ENCODE results near the gene SELENON. TPM values are rescaled to one million over a fixed set of nuclear protein-coding genes. Genes with fewer than 3 reads are reported as not detected.

SELENON gene
- total RNA-seq, 1 donor from 2014 or later, result 64.1 TPM

GRCh38 chr1:25843483-25843882, 43.5 kb downstream of the SELENON start:
- no peak overlapping the region for H3K4me3 ChIP-seq (ENCODE audit: insufficient read depth, low read depth, low read length)
- no peaks in the 10 kb centered on the region for H3K9me3 ChIP-seq (ENCODE audit: insufficient read depth, low read depth, low read length)
- H3K27ac ChIP-seq (ENCODE audit: low read depth, low read length), result no peak overlapping the region
- peaks cover 7% of the 10 kb centered on the region for H3K79me2 ChIP-seq (ENCODE audit: insufficient read depth, low read length)
- H3K36me3 ChIP-seq (ENCODE audit: insufficient read depth, low read length), result no peaks in the 10 kb centered on the region
- no peak overlapping the region for H2AFZ ChIP-seq (ENCODE audit: low read depth, low read length)
- DNase-seq (ENCODE audit: low read depth) (no peak), FAIRE-seq (no peak)
- no peaks in the 10 kb centered on the region for H3K27me3 ChIP-seq (ENCODE audit: insufficient read depth, low read length)
- no peak overlapping the region for H3K4me2 ChIP-seq (ENCODE audit: low read length)
- TF ChIP-seq CTCF (IDR thresholded peaks at IDR 0.05; ENCODE audit: insufficient read depth, low read depth, low read length) (no peak), EZH2 (IDR thresholded peaks at IDR 0.05; ENCODE audit: insufficient read depth, low read length) (no peak)
- Mint-ChIP-seq H3K9me3 (ENCODE audit: unreplicated experiment) (no peaks in the 10 kb centered on the region), H3K27ac (ENCODE audit: unreplicated experiment) (no peak overlapping the region), H3K36me3 (ENCODE audit: low read depth, unreplicated experiment) (no peaks in the 10 kb centered on the region), H3K27me3 (ENCODE audit: low read depth, unreplicated experiment) (no peaks in the 10 kb centered on the region), H3K4me1 (ENCODE audit: low read depth, unreplicated experiment) (peaks cover 12% of the 10 kb centered on the region), H3K4me3 (ENCODE audit: unreplicated experiment) (no peak overlapping the region)
- H3K4me1 ChIP-seq (ENCODE audit: insufficient read depth, low read length), result peaks cover 2% of the 10 kb centered on the region
- H3K9ac ChIP-seq (ENCODE audit: low read length), result no peak overlapping the region
- H4K20me1 ChIP-seq (ENCODE audit: insufficient read depth, low read length), result no peaks in the 10 kb centered on the region

GRCh38 chr1:25844536-25845337, 44.7 kb downstream of the SELENON start:
- H3K36me3 Mint-ChIP-seq (ENCODE audit: low read depth, unreplicated experiment), result no peaks in the 10 kb centered on the region
- Histone ChIP-seq H3K27ac (ENCODE audit: low read depth, low read length) (no peak overlapping the region), H4K20me1 (ENCODE audit: insufficient read depth, low read length) (no peaks in the 10 kb centered on the region), H3K4me1 (ENCODE audit: insufficient read depth, low read length) (peaks cover 7% of the 10 kb centered on the region), H3K36me3 (ENCODE audit: insufficient read depth, low read length) (no peaks in the 10 kb centered on the region), H2AFZ (ENCODE audit: low read depth, low read length) (no peak overlapping the region), H3K27me3 (ENCODE audit: insufficient read depth, low read length) (no peaks in the 10 kb centered on the region), H3K9me3 (ENCODE audit: insufficient read depth, low read depth, low read length) (no peaks in the 10 kb centered on the region), H3K79me2 (ENCODE audit: insufficient read depth, low read length) (peaks cover 7% of the 10 kb centered on the region), H3K9ac (ENCODE audit: low read length) (no peak overlapping the region), H3K4me2 (ENCODE audit: low read length) (no peak overlapping the region), H3K4me3 (ENCODE audit: insufficient read depth, low read depth, low read length) (no peak overlapping the region)
- no peaks in the 10 kb centered on the region for H3K9me3 Mint-ChIP-seq (ENCODE audit: unreplicated experiment)
- no peak for TF ChIP-seq CTCF (IDR thresholded peaks at IDR 0.05; ENCODE audit: insufficient read depth, low read depth, low read length)
- no peak for TF ChIP-seq EZH2 (IDR thresholded peaks at IDR 0.05; ENCODE audit: insufficient read depth, low read length)
- no peaks in the 10 kb centered on the region for H3K27me3 Mint-ChIP-seq (ENCODE audit: low read depth, unreplicated experiment)
- DNase-seq (ENCODE audit: low read depth) (no peak), FAIRE-seq (no peak)
- H3K27ac Mint-ChIP-seq (ENCODE audit: unreplicated experiment), result no peak overlapping the region
- H3K4me1 Mint-ChIP-seq (ENCODE audit: low read depth, unreplicated experiment), result peaks cover 19% of the 10 kb centered on the region
- no peak overlapping the region for H3K4me3 Mint-ChIP-seq (ENCODE audit: unreplicated experiment)

- no peaks in the 10 kb centered on the region for H3K27me3 Mint-ChIP-seq (ENCODE audit: low read depth, unreplicated experiment)
- H3K27me3 ChIP-seq (ENCODE audit: insufficient read depth, low read length), result no peaks in the 10 kb centered on the region
- DNase-seq (ENCODE audit: low read depth) (no peak), FAIRE-seq (no peak)
- TF ChIP-seq CTCF (IDR thresholded peaks at IDR 0.05; ENCODE audit: insufficient read depth, low read depth, low read length), result no peak
- TF ChIP-seq EZH2 (IDR thresholded peaks at IDR 0.05; ENCODE audit: insufficient read depth, low read length), result no peak
- no peak overlapping the region for H3K4me2 ChIP-seq (ENCODE audit: low read length)
- no peak overlapping the region for H3K27ac ChIP-seq (ENCODE audit: low read depth, low read length)
- no peak overlapping the region for H3K4me3 ChIP-seq (ENCODE audit: insufficient read depth, low read depth, low read length)
- H3K36me3 ChIP-seq (ENCODE audit: insufficient read depth, low read length), result no peaks in the 10 kb centered on the region
- no peaks in the 10 kb centered on the region for H3K9me3 ChIP-seq (ENCODE audit: insufficient read depth, low read depth, low read length)
- peaks cover 7% of the 10 kb centered on the region for H3K4me1 ChIP-seq (ENCODE audit: insufficient read depth, low read length)
- H4K20me1 ChIP-seq (ENCODE audit: insufficient read depth, low read length), result no peaks in the 10 kb centered on the region
- no peak overlapping the region for H2AFZ ChIP-seq (ENCODE audit: low read depth, low read length)
- no peak overlapping the region for H3K27ac Mint-ChIP-seq (ENCODE audit: unreplicated experiment)
- H3K4me1 Mint-ChIP-seq (ENCODE audit: low read depth, unreplicated experiment), result peaks cover 19% of the 10 kb centered on the region
- peaks cover 13% of the 10 kb centered on the region for H3K79me2 ChIP-seq (ENCODE audit: insufficient read depth, low read length)
- no peak overlapping the region for H3K4me3 Mint-ChIP-seq (ENCODE audit: unreplicated experiment)
- no peaks in the 10 kb centered on the region for H3K9me3 Mint-ChIP-seq (ENCODE audit: unreplicated experiment)
- H3K36me3 Mint-ChIP-seq (ENCODE audit: low read depth, unreplicated experiment), result no peaks in the 10 kb centered on the region
- H3K9ac ChIP-seq (ENCODE audit: low read length), result no peak overlapping the region
Observed at GRCh38 chr1:25845664-25846063, 45.7 kb downstream of the SELENON start.
